ENCODE measurements around the gene MORN1.

Gene MORN1

DNA sequence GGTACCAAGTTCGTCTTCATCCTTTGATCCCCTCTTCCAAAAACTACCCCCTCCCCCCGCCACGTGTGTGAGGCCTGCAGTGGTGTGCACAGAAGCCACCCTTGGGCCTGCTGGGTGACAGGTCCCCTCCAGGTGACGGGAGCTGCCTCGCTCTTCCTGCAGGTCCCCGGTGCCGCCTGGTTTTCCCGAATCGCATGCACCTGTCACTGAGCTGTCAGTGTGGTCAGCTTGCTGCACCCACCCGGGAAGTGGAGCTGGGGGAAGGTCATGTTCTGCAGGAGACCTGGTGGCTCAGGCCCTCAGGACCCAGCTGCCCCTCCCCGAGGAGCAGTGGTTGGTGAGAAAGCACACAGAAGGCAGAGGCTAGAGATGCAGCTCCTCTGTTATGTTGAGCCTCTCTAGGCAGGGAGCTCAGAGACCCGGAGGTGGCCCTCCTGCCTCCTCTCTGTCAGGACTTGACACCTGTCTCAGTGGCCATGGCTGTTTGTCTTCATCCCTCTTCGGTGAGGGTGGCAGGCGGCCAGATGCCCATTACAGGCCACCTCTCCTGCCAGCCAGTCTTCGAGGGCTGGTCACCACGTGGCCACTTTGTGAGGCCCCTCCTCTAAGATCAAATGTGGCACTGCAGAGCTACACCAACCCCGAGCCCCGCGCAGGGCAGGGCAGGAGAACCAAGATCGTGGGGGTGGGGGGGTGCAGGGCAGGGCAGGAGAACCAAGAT is 102.4 kb downstream of the MORN1 start:
- no peaks in the 10 kb centered on the region for H3K9me3 Mint-ChIP-seq
- no peak overlapping the region for H3K27ac Mint-ChIP-seq
- H3K4me3 Mint-ChIP-seq, result no peak overlapping the region
- peaks cover 39% of the 10 kb centered on the region for H3K4me1 Mint-ChIP-seq (ENCODE audit: low read depth)
- peaks cover 14% of the 10 kb centered on the region for H3K36me3 Mint-ChIP-seq (ENCODE audit: low read depth)
- H3K27me3 Mint-ChIP-seq (ENCODE audit: low read depth), result no peaks in the 10 kb centered on the region

DNA sequence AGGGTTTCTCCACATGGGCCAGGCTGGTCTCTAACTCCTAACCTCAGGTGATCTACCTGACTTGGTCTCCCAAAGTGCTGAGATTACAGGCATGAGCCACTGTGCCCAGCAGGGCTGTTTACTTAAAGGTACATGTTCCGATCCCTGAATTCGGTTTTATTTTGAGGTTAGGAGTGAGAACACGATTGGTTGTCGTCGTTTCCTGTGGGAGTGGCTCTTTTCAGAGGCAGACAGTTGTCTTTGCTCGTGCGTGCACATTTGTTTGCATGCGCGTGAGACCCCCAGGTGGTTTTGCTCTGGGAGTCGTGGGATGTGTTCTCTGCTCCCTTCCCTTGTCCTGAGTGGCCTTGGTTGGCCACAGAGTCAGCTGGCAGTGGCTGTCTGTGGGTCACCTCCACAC is 103.0 kb downstream of the MORN1 start:
- Mint-ChIP-seq H3K4me1 (ENCODE audit: low read depth) (peaks cover 37% of the 10 kb centered on the region), H3K27ac (peak overlapping the region; percentile 49), H3K4me3 (no peak overlapping the region), H3K9me3 (no peaks in the 10 kb centered on the region), H3K27me3 (ENCODE audit: low read depth) (no peaks in the 10 kb centered on the region), H3K36me3 (ENCODE audit: low read depth) (peaks cover 12% of the 10 kb centered on the region)

DNA sequence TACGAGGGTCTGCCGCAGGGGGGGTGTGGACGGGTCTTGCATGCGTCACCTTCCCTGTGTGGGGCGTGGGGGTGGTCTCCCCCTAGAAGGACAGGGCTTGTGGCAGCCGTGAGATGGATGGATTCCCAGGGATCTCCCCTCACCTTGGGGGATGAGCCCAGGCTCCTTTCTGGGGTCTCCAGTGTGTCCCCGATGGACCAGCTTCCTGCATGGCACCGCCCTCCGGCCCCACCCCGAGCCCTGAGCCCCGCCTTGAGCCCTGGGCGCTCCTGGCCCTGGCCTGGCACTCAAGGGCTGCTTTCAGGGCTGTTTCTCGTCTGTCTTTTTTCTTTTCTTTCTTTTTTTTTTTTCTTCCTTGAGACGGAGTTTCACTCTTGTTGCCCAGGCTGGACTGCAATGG is 103.7 kb downstream of the MORN1 start:
- no peak overlapping the region for H3K27ac Mint-ChIP-seq
- no peaks in the 10 kb centered on the region for H3K27me3 Mint-ChIP-seq (ENCODE audit: low read depth)
- peaks cover 12% of the 10 kb centered on the region for H3K36me3 Mint-ChIP-seq (ENCODE audit: low read depth)

DNA sequence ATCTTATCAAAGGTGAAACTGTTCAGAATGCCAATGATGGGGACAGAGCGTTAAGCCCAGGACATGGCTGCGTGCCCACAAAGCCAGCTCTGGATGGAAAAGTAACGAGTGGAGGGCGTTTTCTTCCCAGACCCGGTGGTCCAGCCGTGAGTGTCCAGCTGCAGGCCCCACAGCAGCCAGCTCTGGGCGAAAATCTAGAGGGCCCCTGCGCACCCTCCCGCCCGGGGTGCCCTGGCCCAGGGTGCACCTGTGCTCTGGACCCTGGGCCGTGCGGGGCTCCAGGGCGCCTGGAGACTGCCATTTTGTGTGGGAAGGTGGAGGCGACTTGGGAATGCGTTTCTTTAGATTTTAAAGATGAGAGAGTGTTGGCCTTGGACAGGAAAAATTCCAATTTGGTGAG is 104.4 kb downstream of the MORN1 start:
- H3K9me3 Mint-ChIP-seq, result no peaks in the 10 kb centered on the region
- H3K4me3 Mint-ChIP-seq, result no peak overlapping the region
- no peaks in the 10 kb centered on the region for H3K27me3 Mint-ChIP-seq (ENCODE audit: low read depth)
- H3K4me1 Mint-ChIP-seq (ENCODE audit: low read depth), result peaks cover 36% of the 10 kb centered on the region
- peak overlapping the region; percentile 41 for H3K27ac Mint-ChIP-seq
- H3K36me3 Mint-ChIP-seq (ENCODE audit: low read depth), result peaks cover 12% of the 10 kb centered on the region

More for the DNA sequence above, 103.7 kb downstream of the MORN1 start:
- peaks cover 36% of the 10 kb centered on the region for H3K4me1 Mint-ChIP-seq (ENCODE audit: low read depth)
- no peaks in the 10 kb centered on the region for H3K9me3 Mint-ChIP-seq
- no peak overlapping the region for H3K4me3 Mint-ChIP-seq

DNA sequence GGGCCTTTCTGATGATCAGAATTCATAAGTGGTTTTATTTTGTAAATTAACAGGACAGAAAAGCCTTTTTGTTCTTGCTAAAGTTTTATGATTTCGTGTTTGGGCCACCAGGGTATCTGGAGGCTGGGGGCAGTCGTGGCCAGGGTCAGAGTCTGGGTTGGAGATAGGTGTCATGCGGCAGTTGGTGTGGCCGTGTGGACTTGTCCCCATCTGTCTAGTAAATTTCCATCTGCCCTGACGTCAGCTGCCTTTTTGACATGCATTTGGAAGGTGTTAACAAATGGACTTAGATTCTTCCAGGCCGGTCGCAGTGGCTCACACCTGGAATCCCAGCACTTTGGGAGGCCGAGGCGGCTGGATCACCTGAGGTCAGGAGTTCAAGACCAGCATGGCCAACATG is 106.4 kb downstream of the MORN1 start:
- H3K27ac Mint-ChIP-seq, result no peak overlapping the region
- H3K4me3 Mint-ChIP-seq, result no peak overlapping the region
- peaks cover 20% of the 10 kb centered on the region for H3K4me1 Mint-ChIP-seq (ENCODE audit: low read depth)

DNA sequence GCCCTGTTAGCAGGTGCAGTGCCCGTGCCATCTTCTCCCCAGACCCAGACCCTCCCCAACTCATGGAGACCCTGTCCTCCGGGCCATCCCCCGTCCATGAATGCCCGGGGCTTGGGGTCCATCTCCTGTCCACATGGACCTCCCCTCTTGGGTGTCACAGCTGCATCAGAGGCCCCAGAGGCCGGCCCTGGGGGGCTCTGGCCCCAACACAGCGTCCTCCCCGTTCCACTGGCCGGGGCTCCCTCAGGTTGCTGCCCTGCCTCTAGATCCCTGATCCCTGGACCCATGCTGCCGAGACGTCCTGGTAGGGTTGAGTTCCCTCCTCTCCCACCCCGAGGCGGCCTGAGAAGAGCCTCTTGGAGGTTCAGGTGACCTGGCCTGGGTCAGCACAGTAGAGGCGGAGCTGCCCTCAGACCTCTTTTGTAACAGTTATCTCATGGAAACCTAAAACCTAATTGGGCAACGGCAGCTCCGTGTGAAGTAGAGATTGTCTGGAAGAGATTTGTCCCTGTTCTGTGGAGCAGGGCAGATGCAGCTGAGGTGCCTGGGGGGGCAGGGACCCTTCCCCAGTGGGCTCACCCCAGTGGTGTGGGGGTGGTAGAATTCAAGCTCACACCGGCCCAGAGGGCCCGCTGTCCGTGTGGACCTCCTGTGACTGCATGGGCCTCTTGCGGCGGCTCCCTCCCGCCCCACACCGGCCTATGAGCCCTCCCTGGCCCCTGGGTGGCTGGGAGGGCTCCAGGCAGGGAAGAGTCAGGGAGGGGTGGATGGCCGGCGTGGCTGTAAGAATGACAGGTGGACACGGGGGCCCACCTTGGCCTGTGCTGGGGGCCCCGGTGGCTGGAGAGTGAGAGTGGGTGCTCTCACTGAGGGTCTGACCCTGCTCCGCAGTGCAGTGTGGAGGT is 107.1 kb downstream of the MORN1 start:
- H3K4me1 Mint-ChIP-seq (ENCODE audit: low read depth), result peaks cover 17% of the 10 kb centered on the region
- no peaks in the 10 kb centered on the region for H3K9me3 Mint-ChIP-seq
- H3K27me3 Mint-ChIP-seq (ENCODE audit: low read depth), result no peaks in the 10 kb centered on the region
- no peak overlapping the region for H3K27ac Mint-ChIP-seq
- H3K36me3 Mint-ChIP-seq (ENCODE audit: low read depth), result peaks cover 12% of the 10 kb centered on the region
- no peak overlapping the region for H3K4me3 Mint-ChIP-seq

More for the DNA sequence above, 106.4 kb downstream of the MORN1 start:
- Mint-ChIP-seq H3K36me3 (ENCODE audit: low read depth) (peaks cover 12% of the 10 kb centered on the region), H3K9me3 (no peaks in the 10 kb centered on the region), H3K27me3 (ENCODE audit: low read depth) (no peaks in the 10 kb centered on the region)

DNA sequence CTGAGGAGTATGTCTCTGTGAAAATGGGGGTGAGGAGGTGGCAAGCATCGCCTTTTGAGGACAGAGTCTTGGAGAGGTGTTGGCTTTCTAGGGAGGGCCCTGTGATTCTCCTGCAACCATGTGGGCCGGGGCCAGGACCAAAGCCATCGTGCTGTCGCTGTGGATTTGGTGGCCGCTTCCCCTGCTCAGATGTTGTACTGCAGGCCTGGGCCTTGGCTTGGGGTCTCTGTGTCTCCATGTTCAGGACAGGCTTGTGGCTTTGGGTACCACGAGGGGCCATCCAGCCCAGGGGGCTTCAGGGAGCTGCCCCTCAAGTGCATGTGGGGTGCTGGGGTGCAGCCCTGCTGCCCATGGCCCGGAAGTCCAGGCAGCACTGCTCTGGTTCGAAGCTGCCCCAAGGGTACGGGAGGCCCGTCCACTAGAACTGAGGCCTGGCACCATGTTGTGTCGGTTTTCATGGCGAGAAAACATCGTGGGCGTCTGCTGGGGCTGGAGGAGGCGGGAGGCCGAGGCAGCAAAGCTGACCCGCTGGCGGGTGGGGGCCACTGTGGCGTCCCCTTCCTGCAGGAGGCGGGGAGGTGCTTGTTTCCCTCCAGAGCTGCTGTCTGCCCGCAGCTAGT is 107.9 kb downstream of the MORN1 start:
- H3K9me3 Mint-ChIP-seq, result no peaks in the 10 kb centered on the region
- H3K27ac Mint-ChIP-seq, result no peak overlapping the region
- H3K4me3 Mint-ChIP-seq, result no peak overlapping the region
- no peaks in the 10 kb centered on the region for H3K27me3 Mint-ChIP-seq (ENCODE audit: low read depth)
- H3K4me1 Mint-ChIP-seq (ENCODE audit: low read depth), result peaks cover 10% of the 10 kb centered on the region
- H3K36me3 Mint-ChIP-seq (ENCODE audit: low read depth), result peaks cover 10% of the 10 kb centered on the region

DNA sequence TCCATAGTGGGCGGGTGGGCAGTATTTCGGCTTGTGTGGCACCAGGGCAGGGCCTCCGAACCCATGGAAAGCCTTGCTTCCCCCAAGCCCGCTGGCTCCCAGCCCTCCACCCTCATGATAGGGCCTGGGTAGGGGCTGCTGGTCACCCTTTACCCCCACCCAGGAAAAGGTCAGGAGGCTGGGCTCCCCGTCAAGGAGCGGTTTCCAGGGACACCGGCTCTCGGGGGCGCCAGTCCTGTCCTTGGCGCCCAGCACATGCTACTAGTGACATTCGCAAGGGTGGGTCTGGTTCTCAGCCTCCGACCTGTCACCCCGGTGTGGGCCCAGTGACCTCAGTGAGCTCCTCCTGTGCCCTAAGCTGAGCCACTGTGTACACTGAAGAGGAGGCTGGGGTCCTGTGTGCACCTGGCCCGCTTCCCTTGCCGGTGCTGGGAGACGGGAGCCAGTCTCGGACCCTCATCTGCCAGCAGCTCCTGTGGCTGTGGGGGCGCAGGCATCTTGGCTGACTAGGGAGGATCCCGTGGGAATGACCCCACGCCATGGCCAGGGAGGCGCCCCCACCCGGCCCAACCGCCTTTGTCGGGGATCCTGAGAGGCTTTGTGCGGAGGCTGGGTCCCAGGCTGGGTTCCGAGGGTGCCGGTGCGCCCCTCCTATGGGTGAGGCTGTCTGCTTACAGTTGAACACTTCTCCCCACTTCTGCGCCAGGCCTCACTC is 108.6 kb downstream of the MORN1 start:
- H3K27ac Mint-ChIP-seq, result no peak overlapping the region
- H3K4me1 Mint-ChIP-seq (ENCODE audit: low read depth), result peaks cover 7% of the 10 kb centered on the region
- H3K4me3 Mint-ChIP-seq, result no peak overlapping the region
- H3K27me3 Mint-ChIP-seq (ENCODE audit: low read depth), result no peaks in the 10 kb centered on the region
- peaks cover 7% of the 10 kb centered on the region for H3K36me3 Mint-ChIP-seq (ENCODE audit: low read depth)
- no peaks in the 10 kb centered on the region for H3K9me3 Mint-ChIP-seq

DNA sequence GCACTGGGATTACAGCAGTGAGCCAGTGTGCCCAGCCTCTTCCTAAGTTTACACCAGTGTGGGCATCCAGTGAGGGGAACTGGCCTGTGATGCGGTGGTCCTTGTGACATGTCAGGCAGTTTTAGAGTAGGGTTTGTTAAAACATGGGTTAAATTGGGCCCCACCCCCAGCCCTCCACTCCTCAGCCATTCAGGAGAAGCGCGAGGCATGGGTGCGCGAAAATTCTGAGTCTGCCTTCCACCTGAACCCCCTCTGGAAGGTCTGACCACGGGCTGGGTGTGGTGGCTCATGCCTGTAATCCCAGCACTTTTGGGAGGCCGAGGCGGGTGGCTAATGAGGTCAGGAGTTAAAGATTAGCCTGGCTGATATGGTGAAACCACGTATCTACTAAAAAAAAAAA is 111.5 kb downstream of the MORN1 start:
- Mint-ChIP-seq H3K36me3 (ENCODE audit: low read depth) (peaks cover 12% of the 10 kb centered on the region), H3K4me1 (ENCODE audit: low read depth) (peaks cover 10% of the 10 kb centered on the region)

DNA sequence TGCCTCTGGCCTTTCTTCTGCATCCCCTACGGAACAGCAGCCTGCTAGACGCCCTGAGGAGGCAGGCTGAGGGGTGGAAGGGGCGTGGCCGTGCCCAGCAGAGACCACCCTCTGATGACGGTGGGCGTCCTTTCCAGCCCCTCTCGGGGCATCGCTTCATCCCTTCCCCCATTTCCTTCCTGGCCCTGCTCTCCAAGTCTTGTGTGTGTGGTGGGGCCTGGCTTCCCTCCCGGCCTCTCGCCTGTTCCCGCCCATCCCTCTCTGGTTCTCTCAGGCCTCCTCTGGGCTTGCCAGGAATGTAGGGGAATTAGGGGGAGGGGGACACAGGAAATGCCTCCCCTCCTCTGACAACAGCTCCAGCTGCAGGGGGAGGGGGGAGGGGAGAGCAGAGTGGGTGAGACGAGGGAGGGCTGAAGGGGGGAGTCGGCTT is 112.1 kb downstream of the MORN1 start:
- H3K9me3 Mint-ChIP-seq, result no peaks in the 10 kb centered on the region
- peak overlapping the region; percentile 41 for H3K27ac Mint-ChIP-seq
- H3K4me1 Mint-ChIP-seq (ENCODE audit: low read depth), result peaks cover 10% of the 10 kb centered on the region
- H3K4me3 Mint-ChIP-seq, result no peak overlapping the region
- H3K36me3 Mint-ChIP-seq (ENCODE audit: low read depth), result peaks cover 12% of the 10 kb centered on the region
- H3K27me3 Mint-ChIP-seq (ENCODE audit: low read depth), result no peaks in the 10 kb centered on the region

More for the DNA sequence above, 111.5 kb downstream of the MORN1 start:
- H3K27me3 Mint-ChIP-seq (ENCODE audit: low read depth), result no peaks in the 10 kb centered on the region
- no peaks in the 10 kb centered on the region for H3K9me3 Mint-ChIP-seq
- H3K4me3 Mint-ChIP-seq, result no peak overlapping the region
- H3K27ac Mint-ChIP-seq, result no peak overlapping the region

DNA sequence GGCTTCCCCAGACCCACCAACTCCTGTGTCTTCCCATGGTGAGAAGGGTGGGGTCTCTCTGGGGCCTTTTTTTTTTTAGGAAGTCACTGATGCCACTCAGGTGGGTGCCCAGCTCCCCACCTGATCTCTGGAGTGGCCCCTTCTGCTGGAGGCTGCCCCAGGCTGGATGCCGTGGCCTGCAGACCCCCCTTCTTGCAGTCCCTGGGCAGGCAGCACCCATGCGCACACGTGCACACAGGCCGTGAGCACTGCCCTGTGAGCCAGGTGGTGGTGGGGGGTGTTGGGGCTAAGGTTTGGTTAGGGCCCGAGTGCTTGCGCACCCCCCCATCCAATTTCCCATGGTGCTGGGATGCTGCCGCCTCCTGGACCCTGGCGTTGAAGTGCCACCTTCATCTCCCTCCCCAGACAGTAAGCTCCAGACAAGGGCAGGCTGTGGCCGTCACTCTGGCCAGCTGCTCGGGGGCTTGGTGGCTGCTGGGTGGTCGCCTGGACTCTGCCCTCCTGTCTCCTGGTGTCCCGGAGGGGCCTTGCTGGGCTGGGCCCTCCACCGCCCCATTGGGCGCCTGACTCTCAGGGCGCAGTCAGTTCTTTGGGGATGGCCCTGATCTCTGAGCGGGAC is 112.7 kb downstream of the MORN1 start:
- peaks cover 10% of the 10 kb centered on the region for H3K4me1 Mint-ChIP-seq (ENCODE audit: low read depth)
- no peak overlapping the region for H3K4me3 Mint-ChIP-seq
- H3K27me3 Mint-ChIP-seq (ENCODE audit: low read depth), result no peaks in the 10 kb centered on the region
- no peaks in the 10 kb centered on the region for H3K9me3 Mint-ChIP-seq
- H3K36me3 Mint-ChIP-seq (ENCODE audit: low read depth), result peaks cover 12% of the 10 kb centered on the region
- no peak overlapping the region for H3K27ac Mint-ChIP-seq

DNA sequence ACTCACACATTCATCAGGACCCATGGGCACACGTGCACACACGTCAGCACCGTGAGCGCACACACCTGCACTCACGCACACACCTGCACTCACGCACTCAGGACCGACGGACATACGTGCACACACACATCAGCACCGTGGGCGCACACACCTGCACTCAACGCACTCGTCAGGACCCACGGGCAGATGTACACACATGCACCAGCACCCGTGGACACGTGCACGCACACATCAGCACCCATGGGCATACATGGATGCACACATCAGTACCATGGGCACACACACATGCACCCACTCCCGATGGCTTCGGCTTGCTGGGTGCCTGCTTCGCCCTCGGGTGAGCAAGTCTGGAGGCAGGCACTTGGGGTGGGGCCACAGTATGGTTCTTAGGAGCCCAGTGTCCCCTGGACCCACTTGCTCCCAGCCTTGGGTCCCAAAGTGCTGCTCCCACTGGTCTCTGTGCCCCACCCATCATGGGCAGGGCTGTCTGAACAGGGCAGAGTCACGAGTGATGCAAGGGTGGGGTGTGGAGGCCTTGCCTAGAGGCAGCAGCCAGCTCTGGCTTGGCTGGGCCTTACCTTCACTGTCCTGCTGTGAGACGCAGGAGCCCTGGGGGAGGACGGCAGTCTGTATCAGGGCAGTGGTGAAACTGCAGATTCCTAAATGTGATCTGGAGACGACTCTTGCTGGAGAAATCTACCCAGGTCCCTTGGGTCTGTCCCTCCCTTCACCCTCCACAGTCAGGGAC is 113.4 kb downstream of the MORN1 start:
- H3K27ac Mint-ChIP-seq, result no peak overlapping the region
- peaks cover 12% of the 10 kb centered on the region for H3K36me3 Mint-ChIP-seq (ENCODE audit: low read depth)
- H3K27me3 Mint-ChIP-seq (ENCODE audit: low read depth), result no peaks in the 10 kb centered on the region
- H3K4me1 Mint-ChIP-seq (ENCODE audit: low read depth), result peaks cover 10% of the 10 kb centered on the region
- no peak overlapping the region for H3K4me3 Mint-ChIP-seq
- H3K9me3 Mint-ChIP-seq, result no peaks in the 10 kb centered on the region

DNA sequence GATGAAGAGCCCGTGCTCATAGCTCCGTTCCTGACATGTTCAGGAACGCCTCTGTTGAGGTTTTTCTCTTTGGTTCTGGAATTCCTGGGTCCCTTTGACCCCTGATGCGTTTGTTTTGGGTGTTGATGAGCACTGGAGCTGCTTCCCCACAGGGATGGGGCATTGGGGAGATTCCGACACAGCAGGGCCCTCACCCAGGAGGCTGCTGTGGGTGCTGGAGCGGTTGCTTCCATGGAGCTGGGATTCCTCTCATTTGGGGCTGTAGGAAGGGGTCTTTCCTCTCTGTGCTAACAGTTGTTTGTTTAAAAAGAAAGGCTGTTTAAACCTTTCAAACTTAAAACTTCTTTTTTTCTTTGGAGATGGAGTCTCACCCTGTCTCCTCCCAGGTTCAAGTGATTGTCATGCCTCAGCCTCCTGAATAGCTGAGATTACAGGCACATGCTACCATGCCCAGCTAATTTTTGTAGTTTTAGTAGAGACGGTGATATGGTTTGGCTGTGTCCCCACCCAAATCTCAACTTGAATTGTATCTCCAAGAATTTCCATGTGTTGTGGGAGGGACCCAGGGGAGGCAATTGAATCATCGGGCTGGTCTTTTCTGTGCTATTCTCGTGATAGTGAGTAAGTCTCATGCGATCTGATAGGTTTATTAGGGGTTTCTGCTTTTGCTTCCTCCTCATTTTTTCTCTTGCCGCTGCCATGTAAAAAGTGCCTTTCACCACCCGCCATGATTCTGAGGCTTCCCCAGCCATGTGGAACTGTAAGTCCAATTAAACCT is 114.4 kb downstream of the MORN1 start:
- no peak overlapping the region for H3K27ac Mint-ChIP-seq
- H3K4me1 Mint-ChIP-seq (ENCODE audit: low read depth), result peaks cover 11% of the 10 kb centered on the region
- peaks cover 12% of the 10 kb centered on the region for H3K36me3 Mint-ChIP-seq (ENCODE audit: low read depth)
- no peak overlapping the region for H3K4me3 Mint-ChIP-seq
- H3K9me3 Mint-ChIP-seq, result no peaks in the 10 kb centered on the region
- no peaks in the 10 kb centered on the region for H3K27me3 Mint-ChIP-seq (ENCODE audit: low read depth)

All from T-helper 1 cell treated with Interleukin-12 subunit alpha and Interleukin-12 subunit beta and Interleukin-4 antibody, amounts not matched to agents 30 μg/mL and 1 μg/mL, for 36 hours (primary cell).